PFSK-1 (cell line): ENCODE results near the gene RNF144B.

ENCODE experiments used
- FOXP2 ChIP-seq: optimal IDR thresholded peaks from 2 replicates; pipeline ENCODE3; 2011; ENCODE audit warnings: borderline replicate concordance, control low read depth, inconsistent platforms; ENCODE audit not compliant: insufficient read depth; ENCODE audit errors: extremely low read length, extremely low read depth
- POLR2AphosphoS5 ChIP-seq: IDR thresholded peaks from 2 replicates; pipeline ENCODE4 v1.6.1; 2012; ENCODE audit warnings: low read depth, mild to moderate bottlenecking, control low read depth, low read length, moderate library complexity
- REST ChIP-seq, 2 experiments: IDR thresholded peaks; 2 replicates each; pipeline versions ENCODE4 v1.6.1 to v1.8.0; 2011 to 2012; ENCODE audit warnings: low read depth in 2 of 2, low read length in 2 of 2, control low read depth in 1 of 2, inconsistent platforms in 1 of 2, mild to moderate bottlenecking in 1 of 2, moderate library complexity in 1 of 2; ENCODE audit not compliant: insufficient read depth in 1 of 2
- SIN3A ChIP-seq: IDR thresholded peaks from 2 replicates; pipeline ENCODE4 v1.6.1; 2012; ENCODE audit warnings: mild to moderate bottlenecking, low read length, moderate library complexity, borderline replicate concordance; ENCODE audit not compliant: insufficient read depth
- TAF1 ChIP-seq: IDR thresholded peaks from 2 replicates; pipeline ENCODE4 v1.6.1; 2012; ENCODE audit warnings: low read length, control low read depth, borderline replicate concordance; ENCODE audit not compliant: insufficient read depth

The RNF144B gene

GRCh38 chr6:18503206-18503592, 116.0 kb downstream of the RNF144B start:
- TF ChIP-seq TAF1 (no peak), FOXP2 (no peak), POLR2AphosphoS5 (no peak), REST (IDR thresholded peaks at IDR 0.05; ENCODE audit: insufficient read depth in 1 of 2, low read depth in 2 of 2, low read length in 2 of 2) (no peak)

GRCh38 chr6:18503593-18504231, 116.6 kb downstream of the RNF144B start:
- TF ChIP-seq FOXP2: no peak
- TF ChIP-seq TAF1: no peak
- no peak for TF ChIP-seq REST (IDR thresholded peaks at IDR 0.05; ENCODE audit: insufficient read depth in 1 of 2, low read depth in 2 of 2, low read length in 2 of 2)
- TF ChIP-seq SIN3A: no peak
- no peak for TF ChIP-seq POLR2AphosphoS5

GRCh38 chr6:18504232-18504596, 117.1 kb downstream of the RNF144B start:
- TF ChIP-seq FOXP2 (no peak), REST (IDR thresholded peaks at IDR 0.05; ENCODE audit: insufficient read depth in 1 of 2, low read depth in 2 of 2, low read length in 2 of 2) (no peak)

GRCh38 chr6:18506382-18507017, 119.3 kb downstream of the RNF144B start:
- TF ChIP-seq FOXP2 (no peak), REST (IDR thresholded peaks at IDR 0.05; ENCODE audit: insufficient read depth in 1 of 2, low read depth in 2 of 2, low read length in 2 of 2) (no peak), SIN3A (no peak), POLR2AphosphoS5 (no peak), TAF1 (no peak)

GRCh38 chr6:18507018-18507415, 119.9 kb downstream of the RNF144B start:
- peak; percentile 14 for TF ChIP-seq FOXP2
- no peak for TF ChIP-seq TAF1
- TF ChIP-seq REST (IDR thresholded peaks at IDR 0.05; ENCODE audit: insufficient read depth in 1 of 2, low read depth in 2 of 2, low read length in 2 of 2): no peak
- no peak for TF ChIP-seq POLR2AphosphoS5
- no peak for TF ChIP-seq SIN3A
